Stimulated activated CD8-positive, alpha-beta memory T cell treated with anti-CD3 and anti-CD28 coated beads, Interleukin-4, amount 100 ng/mL, for 1 hour (primary cell): Measurements from ENCODE around the gene OR4F15.
"Not testable (repeated sequence)": the region's sequence is repeated elsewhere in the genome, so short reads cannot be mapped to it uniquely, and the experiment has no call there.

Source experiments
- DNase-seq, 2 donors: peaks; one replicate each; pipeline ENCODE4 v3.0.0-alpha.2; 2020; ENCODE audit warnings: low read depth in 2 of 2, low spot score in 1 of 2

Gene OR4F15, protein sequence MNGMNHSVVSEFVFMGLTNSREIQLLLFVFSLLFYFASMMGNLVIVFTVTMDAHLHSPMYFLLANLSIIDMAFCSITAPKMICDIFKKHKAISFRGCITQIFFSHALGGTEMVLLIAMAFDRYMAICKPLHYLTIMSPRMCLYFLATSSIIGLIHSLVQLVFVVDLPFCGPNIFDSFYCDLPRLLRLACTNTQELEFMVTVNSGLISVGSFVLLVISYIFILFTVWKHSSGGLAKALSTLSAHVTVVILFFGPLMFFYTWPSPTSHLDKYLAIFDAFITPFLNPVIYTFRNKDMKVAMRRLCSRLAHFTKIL

DNA sequence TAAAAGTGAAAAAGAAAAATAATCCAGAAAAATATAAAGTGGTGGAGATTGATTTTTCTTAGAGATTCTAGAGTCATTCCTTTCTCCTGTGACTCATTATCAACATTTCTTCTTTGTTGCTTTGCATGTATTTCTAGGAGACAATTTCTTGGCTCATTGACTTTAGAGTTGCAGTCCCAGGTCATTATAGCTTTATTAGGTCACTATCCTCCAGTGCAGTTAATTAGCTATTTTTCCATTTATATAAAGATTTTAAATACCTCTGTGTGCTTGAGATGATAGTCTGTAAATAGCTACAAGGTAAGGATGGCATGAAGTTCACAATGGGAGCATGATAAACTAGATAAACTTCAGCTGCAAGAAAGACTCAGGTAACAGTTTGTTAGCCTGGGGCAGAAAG lies at the start of gene OR4F15:
TSS of gene OR4F15 (plus strand) at position 301 of the 400 bp plus-strand sequence. CDS start 5,985 bp downstream, outside the sequence.
- DNase-seq, result no peak

DNA sequence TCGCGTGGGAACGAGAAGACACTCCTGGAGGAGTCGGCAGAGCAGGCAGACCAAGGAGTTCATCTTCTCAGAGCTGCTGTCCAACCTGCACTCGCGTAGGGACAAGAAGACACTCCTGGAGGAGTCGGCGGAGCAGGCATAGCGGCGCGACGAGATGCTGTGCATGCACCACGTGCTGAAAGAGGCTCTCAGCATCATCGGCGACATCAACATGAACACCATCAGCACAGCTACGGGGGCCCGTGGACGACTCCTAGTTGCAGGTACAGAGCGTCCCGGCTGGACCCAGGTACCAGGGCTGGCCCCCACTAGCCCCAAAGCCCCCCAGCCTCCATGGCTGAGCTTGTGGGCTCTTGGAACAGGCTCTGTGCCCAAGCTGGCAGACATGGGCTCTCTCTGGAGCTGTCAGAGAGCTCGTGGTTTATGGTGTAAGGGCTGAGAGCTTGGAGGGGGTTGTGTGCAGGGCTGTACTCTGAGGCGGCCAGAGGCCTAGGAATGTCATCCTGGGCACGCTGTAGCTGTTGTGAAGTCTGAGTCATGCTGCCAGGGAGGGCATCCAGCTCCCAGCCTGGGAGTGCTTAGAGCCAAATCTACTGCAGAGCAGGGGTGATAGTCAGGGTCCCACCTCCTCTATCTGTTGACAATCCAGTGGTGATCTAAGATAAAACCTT lies 47.2 kb upstream of the OR4F15 start:
- DNase-seq, result not testable (repeated sequence)

DNA sequence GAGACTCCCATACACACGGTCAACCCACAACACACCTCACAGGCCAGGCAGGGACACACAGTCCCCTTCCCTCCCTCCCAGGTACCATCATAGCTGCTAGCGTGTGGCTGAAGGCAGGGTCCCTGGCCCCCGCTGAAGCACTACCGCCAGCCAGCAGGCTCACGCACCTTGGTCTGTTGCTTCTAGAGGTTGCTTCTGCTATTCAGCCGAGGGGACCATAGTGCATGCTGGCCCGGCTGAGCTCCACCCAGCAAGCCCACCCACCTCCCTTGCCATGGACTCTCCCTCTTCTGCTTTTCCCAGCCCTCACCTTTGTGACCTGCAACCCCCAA lies 46.7 kb upstream of the OR4F15 start:
- not testable (repeated sequence) for DNase-seq

DNA sequence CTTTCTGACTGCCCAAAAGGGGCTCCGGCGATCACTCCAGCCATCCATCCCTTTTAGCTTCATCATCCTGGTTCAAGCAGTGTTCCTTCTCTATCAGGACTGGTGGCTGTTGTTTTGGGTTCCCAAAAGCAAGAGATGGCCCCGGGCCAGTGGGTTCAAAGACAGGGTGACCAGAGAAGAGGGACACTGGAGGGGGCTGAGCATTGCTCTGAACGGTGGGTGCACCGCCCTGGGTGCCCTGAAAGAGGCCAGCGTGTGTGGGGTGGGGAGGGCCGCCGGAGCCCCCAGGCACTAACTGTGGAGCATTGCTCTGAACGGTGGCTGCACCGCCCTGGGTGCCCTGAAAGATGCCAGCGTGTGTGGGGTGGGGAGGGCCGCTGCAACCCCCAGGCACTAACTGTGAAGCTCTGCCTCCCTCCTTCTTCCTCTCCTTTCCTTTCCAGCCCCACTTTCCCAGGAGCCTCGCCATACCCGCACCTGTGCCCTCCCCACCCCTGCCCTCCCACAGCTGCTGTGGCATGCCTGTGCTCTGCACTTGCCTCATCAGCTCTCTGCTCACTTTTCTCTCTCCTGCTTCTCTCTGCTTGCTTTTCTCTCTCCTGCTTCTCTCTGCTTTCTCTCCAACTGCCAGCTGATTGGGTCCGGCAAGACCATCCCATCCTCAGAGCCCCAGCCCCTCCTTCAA lies 46.1 kb upstream of the OR4F15 start:
- no peak for DNase-seq

DNA sequence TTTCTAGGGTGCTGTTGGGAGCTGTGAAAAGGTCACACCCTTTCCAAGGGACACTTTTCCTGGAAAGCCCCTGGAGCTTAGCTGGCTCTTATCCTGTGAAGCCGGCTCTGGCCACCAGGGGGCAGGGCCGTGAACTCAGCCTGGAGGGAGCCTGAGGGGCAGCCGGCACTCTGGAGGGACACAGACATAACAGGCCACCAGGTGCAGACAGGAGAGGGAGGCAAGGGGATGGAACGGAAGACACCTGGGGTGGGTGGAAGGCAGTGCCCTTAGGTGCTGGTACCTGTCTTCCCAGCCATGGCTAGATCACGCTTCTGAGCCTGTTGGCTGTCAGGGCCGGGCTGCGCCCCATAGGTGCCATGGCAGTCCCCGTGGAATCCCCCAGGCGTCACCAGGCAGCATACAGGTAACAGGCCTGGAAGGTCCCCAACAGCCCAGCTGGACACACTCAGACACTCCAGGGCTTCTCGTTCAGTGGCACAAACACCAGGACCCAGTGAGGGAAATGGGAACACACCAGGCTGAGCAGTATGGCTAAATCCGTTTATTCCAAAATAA lies 44.8 kb upstream of the OR4F15 start:
- DNase-seq, result not testable (repeated sequence)

DNA sequence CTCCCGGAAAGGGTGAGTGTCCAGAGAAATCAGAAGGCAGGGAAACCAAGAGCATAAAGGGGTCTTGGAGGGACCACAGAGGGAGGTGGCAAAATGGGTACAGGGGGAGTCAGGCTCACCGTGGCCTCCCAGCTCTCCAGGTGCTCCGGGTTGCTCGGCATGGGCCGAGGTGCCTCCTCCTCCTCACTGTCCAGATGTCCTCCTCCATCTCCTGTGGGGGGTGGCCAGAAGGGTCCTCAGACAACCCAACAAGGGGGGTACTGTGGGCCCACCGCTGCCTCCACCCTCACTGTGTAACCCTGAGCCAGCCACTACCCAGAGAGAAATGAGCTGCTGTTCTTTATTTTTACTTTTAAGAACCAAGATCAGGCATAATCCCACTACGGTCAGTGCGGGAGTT lies 39.1 kb upstream of the OR4F15 start:
- DNase-seq, result no peak

DNA sequence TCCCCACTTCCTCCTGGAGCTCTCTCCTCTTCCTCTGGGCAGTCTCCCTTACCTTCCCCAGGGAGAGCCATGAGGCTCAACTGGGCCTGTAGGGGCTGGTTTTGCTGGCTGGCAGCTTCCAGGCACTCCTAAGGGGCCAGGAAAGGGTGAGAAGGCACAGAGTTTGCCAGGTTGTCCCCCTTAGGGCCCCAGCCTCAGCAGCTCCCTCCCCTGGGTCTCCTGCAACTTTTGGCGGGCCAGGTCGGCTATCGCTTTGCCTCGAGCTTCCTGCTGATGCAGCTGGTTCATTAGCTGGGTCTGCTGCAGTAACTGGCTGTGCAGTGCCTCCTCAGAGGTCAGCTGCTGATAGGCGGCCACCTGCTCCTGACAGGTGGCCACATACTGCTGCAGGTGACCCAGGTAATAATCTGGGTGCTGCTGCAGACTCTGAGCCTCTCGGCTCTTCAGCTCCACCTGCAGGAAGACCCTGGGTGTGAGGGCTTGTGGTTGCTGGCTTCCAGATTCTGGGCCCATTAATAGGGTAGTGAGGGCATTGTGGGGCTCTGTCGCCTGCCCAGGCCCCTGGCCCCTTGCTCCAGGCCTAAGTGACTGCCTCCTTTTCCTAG lies 38.4 kb upstream of the OR4F15 start:
- DNase-seq, result no peak

DNA sequence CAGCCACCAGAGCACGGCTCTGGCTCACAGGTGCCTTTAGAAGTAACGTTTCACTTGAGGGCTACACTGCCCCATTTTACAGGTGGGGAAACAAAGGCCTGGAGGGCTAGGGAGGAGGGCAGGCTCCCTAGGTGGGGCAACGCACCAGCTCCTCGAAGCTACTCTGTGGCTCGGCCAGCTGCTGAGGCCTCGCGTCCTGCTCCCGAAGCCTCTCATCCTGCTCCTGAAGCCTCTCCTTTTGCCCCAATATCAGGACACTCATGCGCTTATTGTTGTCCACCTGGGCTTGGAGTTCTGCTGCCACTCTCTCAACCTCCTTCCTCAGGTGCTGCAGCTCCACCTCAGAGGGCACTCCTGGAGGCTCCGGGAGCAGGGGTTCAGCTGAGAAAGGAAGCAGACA lies 36.9 kb upstream of the OR4F15 start:
- no peak for DNase-seq

DNA sequence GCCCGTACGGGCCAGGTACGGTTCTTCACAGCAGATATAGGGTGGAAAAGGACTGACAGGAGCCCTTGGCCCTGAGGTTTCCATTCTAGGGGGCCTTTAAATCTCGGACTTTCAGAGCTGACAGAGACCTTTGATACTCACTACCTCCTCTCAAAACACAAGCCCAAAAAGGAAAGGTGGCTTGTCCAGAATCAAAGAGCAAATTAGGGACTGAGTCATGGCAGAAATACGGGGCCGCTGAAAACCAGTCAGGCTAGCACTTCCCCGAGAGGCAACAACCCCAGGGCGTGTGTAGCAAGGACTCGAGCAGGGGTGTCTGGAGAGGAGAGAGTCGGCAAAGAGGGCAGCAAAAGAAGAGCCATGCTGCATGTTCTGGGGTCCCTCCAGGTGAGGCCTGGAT lies 33.4 kb upstream of the OR4F15 start:
- DNase-seq, result not testable (repeated sequence)

DNA sequence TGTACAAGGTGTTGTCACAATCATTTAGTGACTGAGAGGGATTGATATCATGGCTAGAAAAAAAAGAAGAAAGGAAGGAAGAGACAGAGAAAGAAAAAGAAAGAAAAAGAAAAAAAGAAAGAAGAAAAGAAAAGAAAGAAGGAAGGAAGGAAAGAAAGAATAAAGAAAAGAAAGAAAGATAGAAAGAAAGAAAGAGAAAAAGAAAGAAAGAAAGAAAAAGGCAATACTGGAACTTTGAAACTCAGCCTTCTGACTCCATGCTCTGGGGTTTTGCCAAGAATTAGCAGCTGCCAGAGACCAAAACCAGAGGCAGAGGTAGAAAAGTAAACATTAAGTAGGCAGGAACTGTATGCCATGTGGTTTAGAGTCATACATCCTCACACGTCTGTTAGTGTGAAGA lies 31.8 kb upstream of the OR4F15 start:
- DNase-seq, result not testable (repeated sequence)

DNA sequence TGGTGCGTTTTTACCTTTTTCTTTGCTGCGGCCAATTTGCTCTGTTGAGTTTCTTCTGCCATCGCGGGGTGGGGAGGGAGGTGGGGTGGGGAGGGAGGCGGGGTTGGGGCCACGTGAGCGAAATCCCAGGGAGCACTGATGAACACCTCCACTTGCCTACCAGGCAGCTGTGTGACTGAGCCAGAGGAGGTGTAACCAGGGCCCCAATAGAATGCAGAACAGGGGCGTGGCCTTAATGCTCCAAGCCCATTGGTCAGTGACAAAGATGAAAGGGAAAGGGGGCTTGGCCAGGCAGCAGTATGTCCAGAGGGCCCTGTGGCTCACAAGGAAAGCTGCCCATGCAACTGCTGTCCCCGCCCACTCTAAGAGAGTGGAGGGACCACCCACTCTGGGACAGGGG lies 30.1 kb upstream of the OR4F15 start:
- DNase-seq, result no peak

DNA sequence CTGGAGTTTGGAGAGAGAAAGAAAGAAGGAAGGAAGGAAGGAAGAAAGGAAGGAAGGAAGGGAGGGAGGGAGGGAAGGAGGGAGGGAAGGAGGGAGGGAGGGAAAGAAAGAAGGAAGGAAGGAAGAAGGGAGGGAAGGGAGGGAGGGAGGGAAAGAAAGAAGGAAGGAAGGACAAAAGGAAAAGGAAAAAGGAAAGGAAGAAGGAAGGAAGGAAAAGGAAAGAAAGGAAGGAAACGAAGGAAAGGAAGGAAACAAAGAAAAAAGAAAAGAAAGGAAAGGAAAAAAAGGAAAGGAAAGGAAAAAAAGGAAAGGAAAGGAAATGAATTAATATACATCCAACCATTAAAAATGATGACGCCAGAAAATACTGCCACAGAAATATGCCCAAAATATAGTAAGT lies 27.4 kb upstream of the OR4F15 start:
- no peak for DNase-seq

DNA sequence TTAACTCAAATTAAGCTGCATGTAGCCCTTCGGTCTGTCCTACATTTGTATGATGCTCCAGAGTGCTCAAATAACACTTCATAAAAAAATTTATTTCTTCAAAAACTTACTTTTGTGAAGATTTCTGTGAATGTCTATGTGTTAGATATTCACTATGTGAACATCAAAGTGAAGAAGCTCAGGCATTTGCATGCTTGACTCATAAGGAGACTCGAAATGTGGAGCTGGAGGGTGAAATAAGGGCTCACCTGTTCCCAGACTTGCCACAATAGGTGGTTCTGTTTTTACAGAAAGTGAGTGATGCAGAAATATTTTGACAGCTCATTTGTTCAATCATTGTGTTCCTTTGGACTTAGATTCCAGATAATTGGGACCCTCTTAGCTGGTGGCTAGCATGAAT lies 25.6 kb upstream of the OR4F15 start:
- not testable (repeated sequence) for DNase-seq

DNA sequence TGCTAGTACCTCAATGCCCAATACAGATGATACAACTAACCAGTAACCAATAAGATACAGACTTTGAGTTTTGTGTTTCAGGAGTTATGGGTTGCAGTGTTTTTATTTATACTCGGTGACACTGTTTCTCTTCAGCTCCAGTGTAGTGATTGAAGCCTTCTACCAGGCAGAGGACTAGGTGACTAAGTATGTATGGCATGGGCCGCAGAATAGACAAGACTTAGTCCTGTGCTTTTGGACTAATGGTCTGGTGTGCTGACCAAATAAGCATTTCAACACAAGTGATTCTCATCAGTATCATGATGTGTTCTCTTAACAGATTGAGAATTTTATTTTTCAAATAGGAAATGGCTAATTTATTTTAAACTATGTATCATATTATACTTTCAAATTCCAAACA lies 24.0 kb upstream of the OR4F15 start:
- not testable (repeated sequence) for DNase-seq

DNA sequence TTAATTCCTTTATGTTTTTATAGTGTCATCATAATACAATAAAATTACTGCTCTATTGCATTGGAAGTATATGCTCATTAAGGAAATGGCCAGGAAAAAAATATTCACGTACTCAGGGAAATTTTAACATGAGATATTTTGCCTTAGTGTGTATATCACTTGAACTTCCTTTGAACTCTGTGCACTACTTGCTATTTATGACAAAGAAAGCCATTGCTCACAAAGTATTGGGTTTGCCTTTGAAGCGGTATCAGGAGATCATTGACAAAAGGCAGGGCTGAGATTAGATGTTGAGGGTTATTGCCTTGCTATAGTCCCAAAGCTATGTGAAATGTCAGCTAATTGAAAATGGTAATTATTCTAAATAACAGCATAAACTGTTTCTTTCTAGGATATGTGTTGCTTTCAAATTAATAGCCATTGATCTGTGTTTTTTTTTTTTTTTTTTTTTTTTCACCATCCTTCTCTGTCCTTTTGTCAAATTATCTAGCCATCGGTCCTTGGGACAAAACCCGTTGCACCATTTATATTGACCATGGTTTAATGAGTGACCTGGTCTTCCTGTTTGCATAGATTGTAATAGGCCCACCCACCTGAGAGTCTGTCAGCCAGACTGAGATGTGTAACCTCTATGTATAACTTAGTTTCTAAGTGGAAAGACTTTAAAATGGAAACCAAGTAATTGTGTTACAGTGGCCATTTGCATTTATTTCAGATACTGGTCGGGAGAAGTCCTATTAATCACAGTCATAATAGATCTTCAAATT lies 23.3 kb upstream of the OR4F15 start:
- DNase-seq, result not testable (repeated sequence)

DNA sequence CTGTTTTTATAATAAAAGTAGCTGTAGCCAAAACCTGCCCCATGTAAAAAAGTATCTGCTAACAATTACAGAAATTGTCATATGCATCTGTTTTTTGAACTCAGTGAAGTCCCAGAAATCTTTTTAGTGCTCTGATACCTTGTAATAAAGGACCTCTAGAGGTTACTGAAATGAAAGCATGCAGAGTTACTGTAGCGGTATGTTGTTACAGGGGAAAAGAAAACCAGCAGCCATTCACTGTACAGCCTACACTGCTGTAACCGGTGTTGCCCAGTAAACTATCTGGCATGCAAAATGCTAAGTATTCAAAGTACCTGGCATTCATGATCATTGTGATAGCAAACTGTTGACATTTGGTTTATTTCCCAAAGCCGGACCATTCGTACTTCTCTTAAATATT lies 21.3 kb upstream of the OR4F15 start:
- not testable (repeated sequence) for DNase-seq

DNA sequence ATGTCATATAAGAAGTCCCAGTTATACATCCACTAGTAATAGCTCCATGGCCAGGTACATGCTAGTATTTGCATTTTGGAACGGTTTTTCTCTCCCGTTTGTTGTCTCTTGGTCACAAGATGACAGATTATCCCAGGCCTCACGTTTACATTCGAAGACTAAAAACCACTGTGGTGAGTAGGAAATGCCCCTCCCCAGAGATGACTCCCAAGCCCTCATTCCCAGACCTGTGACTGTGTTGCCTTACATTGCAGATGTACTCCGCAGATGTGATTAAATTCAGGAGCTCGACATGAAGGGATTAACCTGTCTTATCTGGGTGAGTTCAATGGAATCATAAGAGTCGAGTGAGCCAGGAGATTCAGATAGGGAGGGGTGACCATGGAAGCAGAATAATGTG lies 18.0 kb upstream of the OR4F15 start:
- not testable (repeated sequence) for DNase-seq

DNA sequence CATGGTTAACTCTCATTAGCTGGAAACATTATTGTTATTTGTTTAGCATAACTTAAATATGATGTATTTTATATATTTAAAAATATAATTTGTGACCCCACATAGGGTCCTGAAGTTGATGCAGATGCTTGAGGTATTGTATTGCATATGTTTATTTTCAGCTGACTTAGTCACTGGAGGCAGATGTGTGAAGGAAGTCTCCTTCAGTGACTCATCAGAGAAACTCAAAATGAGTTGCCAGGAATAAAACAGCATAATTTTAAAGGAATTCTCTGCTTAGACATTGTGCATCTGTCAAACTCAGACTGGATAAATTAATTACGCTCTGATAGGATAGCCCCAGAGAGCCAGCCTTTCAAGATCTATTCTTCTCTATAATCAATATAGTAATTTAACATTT lies 16.5 kb upstream of the OR4F15 start:
- no peak for DNase-seq

DNA sequence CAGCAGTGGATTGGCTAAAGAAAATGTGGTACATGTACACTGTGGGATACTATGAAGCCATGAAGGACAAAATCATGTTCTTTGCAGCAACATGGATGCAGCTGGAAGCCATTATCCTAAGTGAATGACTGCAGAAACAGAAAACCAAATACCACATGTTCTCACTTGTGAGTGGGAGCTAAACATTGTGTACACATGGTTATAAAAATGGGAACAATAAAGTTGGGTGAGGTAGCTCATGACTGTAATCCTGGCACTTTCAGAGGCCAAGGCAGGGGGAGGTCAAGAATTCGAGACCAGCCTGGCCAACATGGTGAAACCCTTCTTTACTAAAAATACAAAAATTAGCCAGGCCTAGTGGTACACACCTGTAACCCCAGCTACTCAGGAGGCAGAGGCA lies 12.3 kb upstream of the OR4F15 start:
- no peak for DNase-seq

DNA sequence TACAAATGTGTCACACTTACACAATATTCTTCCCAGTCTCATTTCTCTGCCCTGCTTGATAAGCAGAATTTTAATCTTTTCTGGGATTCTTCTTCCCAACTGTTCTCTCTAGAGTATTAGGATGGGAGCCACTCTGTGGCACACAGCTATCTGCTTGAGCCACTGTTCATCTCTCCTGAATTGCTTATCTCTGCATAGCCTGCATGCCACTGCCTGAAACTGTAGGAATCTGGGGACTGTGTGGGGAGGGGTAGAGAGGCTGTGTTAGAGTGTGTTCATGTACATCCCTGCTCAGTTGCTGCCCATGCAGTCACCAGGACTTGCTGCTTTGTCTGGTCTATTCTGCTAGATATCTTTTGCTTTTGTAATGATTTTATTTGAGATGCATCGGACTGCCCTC lies 11.0 kb upstream of the OR4F15 start:
- DNase-seq, result no peak

DNA sequence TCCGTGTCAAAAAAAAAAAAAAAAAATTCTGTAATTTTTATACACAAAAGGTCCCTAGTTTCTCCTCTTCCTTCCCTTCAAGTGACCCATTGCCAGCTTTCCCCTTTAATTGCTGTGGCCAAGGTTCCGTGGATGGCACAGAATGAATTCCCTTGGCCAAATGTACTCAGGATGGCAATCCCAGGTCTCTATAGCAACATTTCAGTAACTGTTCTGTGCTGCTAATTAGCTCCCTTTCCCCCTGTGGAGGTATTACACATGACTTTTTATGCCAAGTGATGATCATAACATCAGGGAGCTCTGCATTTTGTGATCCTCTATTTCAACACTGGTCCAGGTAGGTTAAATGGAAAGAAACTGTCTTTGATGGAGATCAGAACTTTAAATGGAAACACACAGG lies 8.8 kb upstream of the OR4F15 start, which contains the start of gene OR4F6:
TSS of gene OR4F6 (plus strand) at position 301 of the 400 bp plus-strand sequence. CDS start 2,211 bp downstream, outside the sequence.
- no peak for DNase-seq
